GM20000 (cell line): Measurements from ENCODE around the gene MBOAT2.

ENCODE experiments used
- DNase-seq: peaks from one replicate; pipeline ENCODE4 v3.0.0; 2012; ENCODE audit warnings: low spot score
- TF ChIP-seq, protein P1 (sequence below): IDR thresholded peaks from 2 replicates; pipeline ENCODE4 v1.5.1; 2012; ENCODE audit warnings: mild to moderate bottlenecking, control low read depth; ENCODE audit errors: extremely low read depth, missing control alignments

Gene MBOAT2

GRCh38 chr2:8861797-8862196 lies 141.7 kb downstream of the MBOAT2 start:
- DNase-seq = no peak
- TF ChIP-seq, protein P1, sequence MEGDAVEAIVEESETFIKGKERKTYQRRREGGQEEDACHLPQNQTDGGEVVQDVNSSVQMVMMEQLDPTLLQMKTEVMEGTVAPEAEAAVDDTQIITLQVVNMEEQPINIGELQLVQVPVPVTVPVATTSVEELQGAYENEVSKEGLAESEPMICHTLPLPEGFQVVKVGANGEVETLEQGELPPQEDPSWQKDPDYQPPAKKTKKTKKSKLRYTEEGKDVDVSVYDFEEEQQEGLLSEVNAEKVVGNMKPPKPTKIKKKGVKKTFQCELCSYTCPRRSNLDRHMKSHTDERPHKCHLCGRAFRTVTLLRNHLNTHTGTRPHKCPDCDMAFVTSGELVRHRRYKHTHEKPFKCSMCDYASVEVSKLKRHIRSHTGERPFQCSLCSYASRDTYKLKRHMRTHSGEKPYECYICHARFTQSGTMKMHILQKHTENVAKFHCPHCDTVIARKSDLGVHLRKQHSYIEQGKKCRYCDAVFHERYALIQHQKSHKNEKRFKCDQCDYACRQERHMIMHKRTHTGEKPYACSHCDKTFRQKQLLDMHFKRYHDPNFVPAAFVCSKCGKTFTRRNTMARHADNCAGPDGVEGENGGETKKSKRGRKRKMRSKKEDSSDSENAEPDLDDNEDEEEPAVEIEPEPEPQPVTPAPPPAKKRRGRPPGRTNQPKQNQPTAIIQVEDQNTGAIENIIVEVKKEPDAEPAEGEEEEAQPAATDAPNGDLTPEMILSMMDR = no peak

DNA sequence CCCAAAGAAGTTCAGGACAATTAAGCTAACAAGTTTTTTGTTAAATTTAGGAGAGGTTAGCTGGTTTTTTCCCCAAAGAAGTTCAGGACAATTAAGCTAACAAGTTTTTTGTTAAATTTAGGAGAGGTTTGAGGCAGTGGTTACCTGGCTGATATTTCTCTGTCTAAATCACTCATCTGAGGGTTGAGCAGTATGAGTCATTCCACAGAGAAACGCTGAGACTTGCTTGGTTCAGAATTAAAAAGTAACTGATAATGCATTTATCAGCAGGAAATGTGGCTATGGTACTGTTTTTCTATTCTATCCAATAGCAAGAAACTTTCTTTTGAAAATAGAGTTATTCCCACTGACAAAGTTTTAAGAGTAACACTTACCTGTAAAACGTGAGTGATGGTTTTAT lies 143.2 kb downstream of the MBOAT2 start:
- no peak for DNase-seq
- TF ChIP-seq, protein P1 = no peak

GRCh38 chr2:8858910-8859309 lies 144.6 kb downstream of the MBOAT2 start:
- no peak for DNase-seq
- TF ChIP-seq, protein P1 = no peak

- no peak for DNase-seq
Observed at GRCh38 chr2:8858264-8858663, 145.2 kb downstream of the MBOAT2 start.

DNA sequence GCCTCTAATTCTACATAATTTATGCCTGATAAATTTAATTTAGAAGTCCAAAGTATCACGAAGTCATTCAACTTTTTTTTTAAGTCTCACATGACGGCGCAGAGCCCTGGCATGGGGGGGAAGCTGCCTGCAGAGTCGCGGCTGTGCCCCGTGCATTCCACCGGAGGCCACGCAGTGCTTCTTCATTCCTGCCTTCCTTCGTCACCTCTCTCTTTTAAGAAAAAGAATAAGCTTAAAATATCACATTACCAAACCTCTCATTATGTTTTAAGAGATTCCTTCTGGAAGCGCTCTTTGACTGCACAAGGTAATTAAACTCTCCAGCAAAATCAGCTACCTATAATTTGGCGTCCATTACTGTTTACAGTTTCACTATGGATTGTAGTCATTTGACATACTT lies 145.8 kb downstream of the MBOAT2 start:
- DNase-seq = no peak
- TF ChIP-seq, protein P1 = no peak

More at GRCh38 chr2:8858264-8858663, 145.2 kb downstream of the MBOAT2 start:
- TF ChIP-seq, protein P1 = no peak

DNA sequence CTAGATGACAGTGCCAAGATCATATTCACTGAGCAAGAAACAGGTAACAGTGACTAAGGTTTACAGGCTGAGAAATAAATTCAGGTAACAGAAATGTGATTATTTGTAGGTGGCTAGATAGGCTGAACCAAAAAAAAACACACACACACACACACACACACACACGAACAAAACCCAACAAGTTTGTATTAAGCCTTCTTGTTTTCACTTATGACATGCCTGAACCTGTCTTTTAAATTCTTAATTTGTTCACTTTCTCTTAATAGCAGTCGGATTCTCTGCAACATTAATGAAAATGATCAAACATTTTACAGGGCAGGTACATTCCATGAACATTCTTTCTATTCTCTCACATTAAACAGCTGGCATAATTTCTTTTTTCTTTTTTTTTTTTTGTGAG lies 147.3 kb downstream of the MBOAT2 start:
- no peak for DNase-seq
- TF ChIP-seq, protein P1 = no peak

GRCh38 chr2:8855010-8855409 lies 148.5 kb downstream of the MBOAT2 start:
- TF ChIP-seq, protein P1 = no peak
- no peak for DNase-seq
